CD4-positive, alpha-beta T cell treated with Interleukin-10 for 1 hour (primary cell): ENCODE measurements around the gene NSA2.

Experiments
- DNase-seq: peaks from one replicate; pipeline ENCODE4 v3.0.0-alpha.2; 2020

Gene NSA2

DNA sequence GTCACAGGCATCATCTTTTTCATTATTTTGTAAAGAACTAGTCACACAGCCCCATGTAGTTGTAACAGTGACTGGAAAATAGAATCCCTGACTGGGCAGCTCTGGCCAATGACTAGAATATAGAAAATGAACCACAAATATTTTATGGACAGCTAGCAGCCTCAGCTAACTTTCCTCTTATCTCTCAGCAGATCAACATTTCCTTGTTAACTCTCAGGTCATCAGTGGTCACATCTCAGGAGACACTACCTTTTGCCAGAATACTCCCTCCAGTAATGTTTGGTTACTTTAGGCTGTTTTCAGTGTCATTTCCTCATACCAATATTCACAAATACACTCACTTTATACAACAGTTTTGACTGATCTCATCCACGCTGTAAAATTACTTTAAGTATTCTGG lies 55.2 kb downstream of the NSA2 start:
- no peak for DNase-seq

DNA sequence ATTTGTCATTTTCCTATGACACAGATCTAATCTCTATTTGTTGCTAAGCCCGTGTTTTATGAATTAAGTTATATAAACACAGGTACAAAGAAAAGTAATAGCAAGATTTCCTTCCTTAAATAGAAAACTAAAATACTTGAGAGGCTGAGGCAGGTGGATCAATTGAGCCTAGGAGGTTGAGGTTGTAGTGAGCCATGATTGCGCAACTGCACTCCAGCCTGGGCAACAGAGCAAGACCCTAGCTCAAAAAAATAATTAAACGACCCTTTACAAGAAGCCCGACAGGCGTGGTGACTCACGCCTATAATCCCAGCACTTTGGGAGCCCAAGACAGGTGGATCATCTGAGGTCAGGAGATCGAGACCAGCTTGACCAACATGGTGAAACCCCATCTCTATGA lies 62.4 kb downstream of the NSA2 start:
- no peak for DNase-seq
